ENCODE data around the gene CCNK.

- TF ChIP-seq CTCF (IDR thresholded peaks at IDR 0.05; ENCODE audit: low read depth, low read length) (no peak), EZH2phosphoT487 (IDR thresholded peaks at IDR 0.05; ENCODE audit: low read depth) (no peak)
These were observed 21.8 kb downstream of the CCNK start for GRCh38 chr14:99502989-99503421.

Data from OCI-LY3 (cell line).